GM12801 (cell line): ENCODE data around the gene CADPS.

ENCODE experiments used
- CTCF ChIP-seq: IDR thresholded peaks from one replicate; pipeline ENCODE4 v1.5.1; 2011; ENCODE audit warnings: control low read depth; ENCODE audit not compliant: insufficient read length; ENCODE audit errors: extremely low read depth

Gene CADPS

GRCh38 chr3:62705721-62706120, 169.5 kb downstream of the CADPS start:
- TF ChIP-seq CTCF = no peak

- no peak for TF ChIP-seq CTCF
Measured at GRCh38 chr3:62703451-62704167, 171.6 kb downstream of the CADPS start.

- no peak for TF ChIP-seq CTCF
Measured at GRCh38 chr3:62700357-62700756, 174.9 kb downstream of the CADPS start.

- TF ChIP-seq CTCF = no peak
Measured at GRCh38 chr3:62699728-62700127, 175.5 kb downstream of the CADPS start.

GRCh38 chr3:62696011-62696410, 179.2 kb downstream of the CADPS start:
- no peak for TF ChIP-seq CTCF

GRCh38 chr3:62688812-62689211, 186.4 kb downstream of the CADPS start:
- no peak for TF ChIP-seq CTCF

GRCh38 chr3:62688050-62688449, 187.2 kb downstream of the CADPS start:
- no peak for TF ChIP-seq CTCF
